GM12878 (cell line): ENCODE data around the gene OR52N1. TPM values are rescaled to one million over a fixed set of nuclear protein-coding genes. Genes with fewer than 3 reads are reported as not detected.

Experiments
- ATAC-seq: fragments of 200-7000 bp; cut with Tn5 transposase; 3 replicates; pipeline ENCODE4 v1.9.1; 2020; ENCODE audit warnings: mild to moderate bottlenecking, moderate library complexity
- BruUV-seq: library from RNA; stranded (reverse); fragments of 400-500 nt; replicated peaks from 2 replicates; lab custom pipeline; 2021; lab: Mats Ljungman, UMichigan
- CTCF ChIA-PET: fragments of 300-600 bp; sonication (Branson Sonifier 250); formaldehyde crosslinking; extraction: SDS; loops from one replicate; lab custom pipeline; 2021; ENCODE audit warnings: inconsistent platforms; lab: Yijun Ruan, JAX
- POLR2A ChIA-PET: fragments of 350-600 bp; formaldehyde crosslinking; extraction: SDS; loops from one replicate; lab custom pipeline; 2021; ENCODE audit warnings: inconsistent platforms; lab: Charles Lee
- RAD21 ChIA-PET: fragments of 300-600 bp; sonication (Branson Sonifier 250); formaldehyde crosslinking; loops from one replicate; lab custom pipeline; 2023; ENCODE audit warnings: antibody characterized with exemption; ENCODE audit not compliant: unreplicated experiment; lab: Charles Lee
- SMC1A ChIA-PET: fragments of 300-600 bp; sonication (Branson Sonifier 250); formaldehyde crosslinking; loops from one replicate; lab custom pipeline; 2023; ENCODE audit not compliant: unreplicated experiment, uncharacterized antibody; lab: Charles Lee
- DNase-seq: peaks from one replicate; pipeline ENCODE4 v3.0.0-alpha.2; 2011; ENCODE audit warnings: low read depth, low spot score
- FAIRE-seq: peaks from 3 replicates; lab custom pipeline; 2011; peaks lifted over from hg19 to GRCh38; lab: Jason Lieb, UNC
- H2AFZ ChIP-seq: 2 replicates; pipeline ENCODE4 v1.6.0; 2011; ENCODE audit warnings: low read depth, low read length, control low read depth; ENCODE audit not compliant: control insufficient read depth
- H3K27ac ChIP-seq: 2 replicates; pipeline ENCODE4 v1.5.1; 2011; ENCODE audit warnings: control low read depth; ENCODE audit not compliant: control insufficient read depth, insufficient read depth
- H3K27me3 ChIP-seq, 2 experiments: replicated peaks in 1 of 2; 2 replicates each; pipeline versions ENCODE4 v1.6.0 to v1.6.1; 2011; ENCODE audit warnings: low read length in 1 of 2; ENCODE audit not compliant: control insufficient read depth in 2 of 2, insufficient read depth in 2 of 2
- H3K36me3 ChIP-seq, 2 experiments: 2 replicates each; pipeline ENCODE4 v1.5.1; 2011; ENCODE audit warnings: low read length in 1 of 2; ENCODE audit not compliant: control insufficient read depth in 2 of 2, insufficient read depth in 2 of 2
- H3K4me1 ChIP-seq: 2 replicates; pipeline ENCODE4 v1.6.1; 2011; ENCODE audit warnings: mild to moderate bottlenecking, low read length, moderate library complexity, mixed read lengths; ENCODE audit not compliant: control insufficient read depth, insufficient read depth
- H3K4me2 ChIP-seq: 2 replicates; pipeline ENCODE4 v1.6.0; 2011; ENCODE audit warnings: control low read depth; ENCODE audit not compliant: control insufficient read depth, insufficient read depth
- H3K4me3 ChIP-seq: fragments of 200-600 bp; sonication (generic); 2 replicates; pipeline ENCODE4 v1.5.1; 2016
- H3K79me2 ChIP-seq: 2 replicates; pipeline ENCODE4 v1.6.0; 2011; ENCODE audit warnings: low read length; ENCODE audit not compliant: control insufficient read depth, insufficient read depth
- H3K9ac ChIP-seq: 2 replicates; pipeline ENCODE4 v1.8.0; 2011; ENCODE audit warnings: low read length, control low read depth, mixed read lengths; ENCODE audit not compliant: control insufficient read depth, insufficient read depth
- H3K9me3 ChIP-seq: replicated peaks from 3 replicates; pipeline ENCODE4 v1.5.1; 2011; ENCODE audit warnings: mild to moderate bottlenecking, low read length; ENCODE audit not compliant: control insufficient read depth, insufficient read depth
- H4K20me1 ChIP-seq: 2 replicates; pipeline ENCODE4 v1.6.0; 2011; ENCODE audit not compliant: control insufficient read depth, insufficient read depth
- CEBPB ChIP-seq, 2 experiments: fragments of 150-350 bp in 1 of 2; IDR thresholded peaks; 2 replicates each; pipeline ENCODE4 v1.6.1; 2012 to 2014; ENCODE audit warnings: low read depth in 2 of 2, low read length in 2 of 2, borderline replicate concordance in 1 of 2, inconsistent platforms in 1 of 2
- PML ChIP-seq: IDR thresholded peaks from 2 replicates; pipeline ENCODE4 v1.6.1; 2012; ENCODE audit warnings: low read length, inconsistent platforms
- RELA ChIP-seq: fragments of 450-650 bp; IDR thresholded peaks from 2 replicates; pipeline ENCODE4 v1.8.0; 2014; ENCODE audit warnings: borderline replicate concordance; ENCODE audit not compliant: partially characterized antibody
- RELB ChIP-seq: fragments of 450-650 bp; IDR thresholded peaks from 2 replicates; pipeline ENCODE4 v1.6.1; 2017; ENCODE audit warnings: low read depth, mild to moderate bottlenecking, moderate library complexity
- SIN3A ChIP-seq: IDR thresholded peaks from 2 replicates; pipeline ENCODE4 v1.6.1; 2012; ENCODE audit warnings: low read depth, low read length, improper control_type of control experiment
- SREBF2 ChIP-seq: IDR thresholded peaks from 2 replicates; pipeline ENCODE4 v1.6.1; 2012; ENCODE audit warnings: mild to moderate bottlenecking, low read length
- ZBED1 ChIP-seq: IDR thresholded peaks from 2 replicates; pipeline ENCODE4 v1.6.1; 2016; ENCODE audit warnings: borderline replicate concordance
- WGBS: methylation state at CpG from one replicate; pipeline ENCODE4 v1.1.6; 2016; ENCODE audit warnings: low lambda C conversion rate; ENCODE audit not compliant: insufficient replicate concordance, insufficient coverage; ENCODE audit errors: missing lambda C conversion rate; 5-methylcytosine and 5-hydroxymethylcytosine counted together
- in situ Hi-C: fragments of 300-500 bp; cut with MboI; formaldehyde crosslinking; loops from 9 replicates; pipeline ENCODE4 v1.14.3; 2018; ENCODE audit warnings: mixed read lengths
- intact Hi-C: fragments of 100-400 bp; cut with micrococcal nuclease; formaldehyde crosslinking; loops from one replicate; pipeline ENCODE4 v1.14.2; 2022; ENCODE audit not compliant: unreplicated experiment
- polyA plus RNA-seq, 11 experiments: library from polyadenylated mRNA; depleted of rRNA in 4 of 11; unstranded in 6 of 11; stranded (reverse) in 5 of 11; fragments of >200 nt; fragmentation: Nextera tagmentation in 4 of 11; fragmentation: Illumina TruSeq in 1 of 11; extraction: Ambion mirVana in 4 of 11; extraction: Trizol in 1 of 11; gene quantifications; 1 replicate in 1 of 11; 2 replicates in 10 of 11; pipeline versions ENCODE4 v1.2.1 to v1.2.3, GENCODE V29; 2011 to 2016; ENCODE audit warnings: inconsistent platforms in 2 of 11, missing spikeins in 2 of 11, low read depth in 1 of 11
- total RNA-seq, 4 experiments: library from RNA; depleted of rRNA in 3 of 4; stranded (reverse); fragments of >200 nt in 3 of 4; fragmentation: Illumina TruSeq in 1 of 4; extraction: Trizol in 1 of 4; gene quantifications; 2 replicates each; pipeline versions ENCODE4 v1.2.1 to v1.2.3, GENCODE V29; 2013 to 2021
- TF ChIP-seq, protein P1 (sequence below): IDR thresholded peaks from 2 replicates; pipeline ENCODE4 v1.6.1; 2012; ENCODE audit warnings: improper control_type of control experiment, low read depth, low read length; ENCODE audit not compliant: insufficient replicate concordance
- TF ChIP-seq, protein P2 (sequence below): fragments of 450-650 bp; IDR thresholded peaks from 2 replicates; pipeline ENCODE4 v1.6.1; 2016; ENCODE audit warnings: mild to moderate bottlenecking, moderate library complexity, borderline replicate concordance
- TF ChIP-seq, protein P3 (sequence below): IDR thresholded peaks from 2 replicates; pipeline ENCODE4 v1.6.1; 2011; ENCODE audit warnings: borderline replicate concordance, low read depth, mild to moderate bottlenecking, moderate library complexity, low read length; ENCODE audit not compliant: insufficient read depth, poor library complexity, severe bottlenecking
- TF ChIP-seq, protein P4 (sequence below): IDR thresholded peaks from 2 replicates; pipeline ENCODE4 v1.6.1; 2012; ENCODE audit warnings: low read depth, low read length, improper control_type of control experiment

Gene OR52N1
- total and polyA plus RNA-seq, 10 of the 15 experiments (the other 5 are each of a cell fraction or from before 2014, with no cell fraction given): 0.04 TPM; not detected in 9

- Histone ChIP-seq H3K9ac (no peak overlapping the region), H3K9me3 (no peaks in the 10 kb centered on the region), H3K4me3 (no peak overlapping the region), H3K4me2 (no peak overlapping the region), H2AFZ (no peak overlapping the region), H3K79me2 (no peaks in the 10 kb centered on the region), H3K27me3 (no peaks in the 10 kb centered on the region), H3K36me3 (no peaks in the 10 kb centered on the region), H3K4me1 (no peaks in the 10 kb centered on the region), H4K20me1 (no peaks in the 10 kb centered on the region), H3K27ac (no peak overlapping the region)
- FAIRE-seq (no peak), ATAC-seq (no peak), DNase-seq (no peak)
- CTCF ChIA-PET: no interaction called here
- SMC1A ChIA-PET: no interaction called here
- POLR2A ChIA-PET: no interaction called here
- RAD21 ChIA-PET: no interaction called here
- in situ Hi-C loops (no loop called here), intact Hi-C loops (no loop called here)
- no TSS peak for BruUV-seq
- 97% methylated on average over 2 of the region's 2 CpGs for WGBS
- no peak for TF ChIP-seq PML
- no peak for TF ChIP-seq RELA
- no peak for TF ChIP-seq SIN3A
- TF ChIP-seq SREBF2: no peak
- no peak for TF ChIP-seq RELB
- TF ChIP-seq, protein P1, sequence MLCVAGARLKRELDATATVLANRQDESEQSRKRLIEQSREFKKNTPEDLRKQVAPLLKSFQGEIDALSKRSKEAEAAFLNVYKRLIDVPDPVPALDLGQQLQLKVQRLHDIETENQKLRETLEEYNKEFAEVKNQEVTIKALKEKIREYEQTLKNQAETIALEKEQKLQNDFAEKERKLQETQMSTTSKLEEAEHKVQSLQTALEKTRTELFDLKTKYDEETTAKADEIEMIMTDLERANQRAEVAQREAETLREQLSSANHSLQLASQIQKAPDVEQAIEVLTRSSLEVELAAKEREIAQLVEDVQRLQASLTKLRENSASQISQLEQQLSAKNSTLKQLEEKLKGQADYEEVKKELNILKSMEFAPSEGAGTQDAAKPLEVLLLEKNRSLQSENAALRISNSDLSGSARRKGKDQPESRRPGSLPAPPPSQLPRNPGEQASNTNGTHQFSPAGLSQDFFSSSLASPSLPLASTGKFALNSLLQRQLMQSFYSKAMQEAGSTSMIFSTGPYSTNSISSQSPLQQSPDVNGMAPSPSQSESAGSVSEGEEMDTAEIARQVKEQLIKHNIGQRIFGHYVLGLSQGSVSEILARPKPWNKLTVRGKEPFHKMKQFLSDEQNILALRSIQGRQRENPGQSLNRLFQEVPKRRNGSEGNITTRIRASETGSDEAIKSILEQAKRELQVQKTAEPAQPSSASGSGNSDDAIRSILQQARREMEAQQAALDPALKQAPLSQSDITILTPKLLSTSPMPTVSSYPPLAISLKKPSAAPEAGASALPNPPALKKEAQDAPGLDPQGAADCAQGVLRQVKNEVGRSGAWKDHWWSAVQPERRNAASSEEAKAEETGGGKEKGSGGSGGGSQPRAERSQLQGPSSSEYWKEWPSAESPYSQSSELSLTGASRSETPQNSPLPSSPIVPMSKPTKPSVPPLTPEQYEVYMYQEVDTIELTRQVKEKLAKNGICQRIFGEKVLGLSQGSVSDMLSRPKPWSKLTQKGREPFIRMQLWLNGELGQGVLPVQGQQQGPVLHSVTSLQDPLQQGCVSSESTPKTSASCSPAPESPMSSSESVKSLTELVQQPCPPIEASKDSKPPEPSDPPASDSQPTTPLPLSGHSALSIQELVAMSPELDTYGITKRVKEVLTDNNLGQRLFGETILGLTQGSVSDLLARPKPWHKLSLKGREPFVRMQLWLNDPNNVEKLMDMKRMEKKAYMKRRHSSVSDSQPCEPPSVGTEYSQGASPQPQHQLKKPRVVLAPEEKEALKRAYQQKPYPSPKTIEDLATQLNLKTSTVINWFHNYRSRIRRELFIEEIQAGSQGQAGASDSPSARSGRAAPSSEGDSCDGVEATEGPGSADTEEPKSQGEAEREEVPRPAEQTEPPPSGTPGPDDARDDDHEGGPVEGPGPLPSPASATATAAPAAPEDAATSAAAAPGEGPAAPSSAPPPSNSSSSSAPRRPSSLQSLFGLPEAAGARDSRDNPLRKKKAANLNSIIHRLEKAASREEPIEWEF: no peak
- TF ChIP-seq CEBPB (IDR thresholded peaks at IDR 0.05; ENCODE audit: borderline replicate concordance in 1 of 2, low read depth in 2 of 2, low read length in 2 of 2): no peak
- TF ChIP-seq, protein P2, sequence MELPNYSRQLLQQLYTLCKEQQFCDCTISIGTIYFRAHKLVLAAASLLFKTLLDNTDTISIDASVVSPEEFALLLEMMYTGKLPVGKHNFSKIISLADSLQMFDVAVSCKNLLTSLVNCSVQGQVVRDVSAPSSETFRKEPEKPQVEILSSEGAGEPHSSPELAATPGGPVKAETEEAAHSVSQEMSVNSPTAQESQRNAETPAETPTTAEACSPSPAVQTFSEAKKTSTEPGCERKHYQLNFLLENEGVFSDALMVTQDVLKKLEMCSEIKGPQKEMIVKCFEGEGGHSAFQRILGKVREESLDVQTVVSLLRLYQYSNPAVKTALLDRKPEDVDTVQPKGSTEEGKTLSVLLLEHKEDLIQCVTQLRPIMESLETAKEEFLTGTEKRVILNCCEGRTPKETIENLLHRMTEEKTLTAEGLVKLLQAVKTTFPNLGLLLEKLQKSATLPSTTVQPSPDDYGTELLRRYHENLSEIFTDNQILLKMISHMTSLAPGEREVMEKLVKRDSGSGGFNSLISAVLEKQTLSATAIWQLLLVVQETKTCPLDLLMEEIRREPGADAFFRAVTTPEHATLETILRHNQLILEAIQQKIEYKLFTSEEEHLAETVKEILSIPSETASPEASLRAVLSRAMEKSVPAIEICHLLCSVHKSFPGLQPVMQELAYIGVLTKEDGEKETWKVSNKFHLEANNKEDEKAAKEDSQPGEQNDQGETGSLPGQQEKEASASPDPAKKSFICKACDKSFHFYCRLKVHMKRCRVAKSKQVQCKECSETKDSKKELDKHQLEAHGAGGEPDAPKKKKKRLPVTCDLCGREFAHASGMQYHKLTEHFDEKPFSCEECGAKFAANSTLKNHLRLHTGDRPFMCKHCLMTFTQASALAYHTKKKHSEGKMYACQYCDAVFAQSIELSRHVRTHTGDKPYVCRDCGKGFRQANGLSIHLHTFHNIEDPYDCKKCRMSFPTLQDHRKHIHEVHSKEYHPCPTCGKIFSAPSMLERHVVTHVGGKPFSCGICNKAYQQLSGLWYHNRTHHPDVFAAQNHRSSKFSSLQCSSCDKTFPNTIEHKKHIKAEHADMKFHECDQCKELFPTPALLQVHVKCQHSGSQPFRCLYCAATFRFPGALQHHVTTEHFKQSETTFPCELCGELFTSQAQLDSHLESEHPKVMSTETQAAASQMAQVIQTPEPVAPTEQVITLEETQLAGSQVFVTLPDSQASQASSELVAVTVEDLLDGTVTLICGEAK: no peak
- TF ChIP-seq, protein P3, sequence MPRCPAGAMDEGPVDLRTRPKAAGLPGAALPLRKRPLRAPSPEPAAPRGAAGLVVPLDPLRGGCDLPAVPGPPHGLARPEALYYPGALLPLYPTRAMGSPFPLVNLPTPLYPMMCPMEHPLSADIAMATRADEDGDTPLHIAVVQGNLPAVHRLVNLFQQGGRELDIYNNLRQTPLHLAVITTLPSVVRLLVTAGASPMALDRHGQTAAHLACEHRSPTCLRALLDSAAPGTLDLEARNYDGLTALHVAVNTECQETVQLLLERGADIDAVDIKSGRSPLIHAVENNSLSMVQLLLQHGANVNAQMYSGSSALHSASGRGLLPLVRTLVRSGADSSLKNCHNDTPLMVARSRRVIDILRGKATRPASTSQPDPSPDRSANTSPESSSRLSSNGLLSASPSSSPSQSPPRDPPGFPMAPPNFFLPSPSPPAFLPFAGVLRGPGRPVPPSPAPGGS: no peak
- TF ChIP-seq, protein P4, sequence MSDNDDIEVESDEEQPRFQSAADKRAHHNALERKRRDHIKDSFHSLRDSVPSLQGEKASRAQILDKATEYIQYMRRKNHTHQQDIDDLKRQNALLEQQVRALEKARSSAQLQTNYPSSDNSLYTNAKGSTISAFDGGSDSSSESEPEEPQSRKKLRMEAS: no peak
- no peak for TF ChIP-seq ZBED1
These were observed 46.6 kb upstream of the OR52N1 start for GRCh38 chr11:5837695-5838094.
